Subcutaneous adipose tissue (tissue), 4 donors: Measurements from ENCODE around the gene DIRAS1. TPM values are rescaled to one million over a fixed set of nuclear protein-coding genes. Genes with fewer than 3 reads are reported as not detected.

Source experiments
- CTCF ChIP-seq: fragments of 450-650 bp; IDR thresholded peaks from one replicate; pipeline ENCODE4 v1.5.1; 2016; ENCODE audit warnings: low read depth, mild to moderate bottlenecking, control low read depth, antibody characterized with exemption, moderate library complexity
- total RNA-seq, 4 donors: library from RNA; depleted of rRNA; stranded (reverse); fragments of >200 nt; gene quantifications; one replicate each; pipeline ENCODE4 v1.1.0, GENCODE V29; 2016

DIRAS1 gene
- under 1 TPM in 3 of 4 donors, not detected in 1; 0.16 to 0.85 (median 0.44) TPM for total RNA-seq

DNA sequence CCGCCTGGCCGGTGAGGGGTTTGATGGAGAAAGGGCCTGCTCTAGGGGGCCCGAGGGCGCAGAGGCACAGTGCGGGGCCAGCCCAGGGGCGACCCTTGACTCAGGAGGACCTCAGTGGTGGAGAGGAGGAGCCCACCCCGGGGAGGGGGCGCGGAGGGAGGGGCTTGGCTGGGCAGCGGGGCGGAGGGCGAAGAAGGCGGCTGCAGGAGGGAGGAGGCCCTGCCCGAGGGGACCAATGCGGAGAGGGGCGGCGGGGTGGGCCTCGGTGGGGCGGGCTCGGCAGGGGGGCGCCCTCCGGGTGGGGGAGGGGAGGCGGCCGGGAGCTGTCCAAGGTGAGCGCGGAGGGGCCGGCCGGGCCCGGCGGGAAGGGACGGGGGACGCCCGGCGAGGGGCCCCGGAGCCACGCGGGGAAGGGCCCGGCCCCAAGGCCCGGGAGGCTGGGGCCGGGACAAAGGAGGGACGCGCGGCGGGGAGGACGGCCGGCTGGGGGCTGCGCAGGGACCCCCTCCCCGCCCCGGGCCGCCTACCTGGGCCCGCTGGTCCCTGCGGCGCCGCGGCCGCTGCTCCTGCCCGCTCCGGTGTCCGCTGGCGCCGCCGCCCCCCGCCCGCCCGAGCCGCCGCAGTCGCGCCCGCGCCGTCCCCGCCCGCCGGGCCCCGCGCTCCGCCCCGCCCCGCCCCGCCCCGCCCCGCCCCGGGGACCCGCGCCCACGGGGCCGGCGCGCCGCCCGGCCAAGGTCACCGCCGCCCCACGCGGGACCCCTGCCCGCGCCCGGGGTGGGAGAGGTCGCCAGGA, at the start of gene DIRAS1:
TSS of gene DIRAS1 (minus strand) at position 596 of the 793 bp plus-strand sequence. CDS start 3,566 bp downstream, outside the sequence.
- TF ChIP-seq CTCF: no peak

DNA sequence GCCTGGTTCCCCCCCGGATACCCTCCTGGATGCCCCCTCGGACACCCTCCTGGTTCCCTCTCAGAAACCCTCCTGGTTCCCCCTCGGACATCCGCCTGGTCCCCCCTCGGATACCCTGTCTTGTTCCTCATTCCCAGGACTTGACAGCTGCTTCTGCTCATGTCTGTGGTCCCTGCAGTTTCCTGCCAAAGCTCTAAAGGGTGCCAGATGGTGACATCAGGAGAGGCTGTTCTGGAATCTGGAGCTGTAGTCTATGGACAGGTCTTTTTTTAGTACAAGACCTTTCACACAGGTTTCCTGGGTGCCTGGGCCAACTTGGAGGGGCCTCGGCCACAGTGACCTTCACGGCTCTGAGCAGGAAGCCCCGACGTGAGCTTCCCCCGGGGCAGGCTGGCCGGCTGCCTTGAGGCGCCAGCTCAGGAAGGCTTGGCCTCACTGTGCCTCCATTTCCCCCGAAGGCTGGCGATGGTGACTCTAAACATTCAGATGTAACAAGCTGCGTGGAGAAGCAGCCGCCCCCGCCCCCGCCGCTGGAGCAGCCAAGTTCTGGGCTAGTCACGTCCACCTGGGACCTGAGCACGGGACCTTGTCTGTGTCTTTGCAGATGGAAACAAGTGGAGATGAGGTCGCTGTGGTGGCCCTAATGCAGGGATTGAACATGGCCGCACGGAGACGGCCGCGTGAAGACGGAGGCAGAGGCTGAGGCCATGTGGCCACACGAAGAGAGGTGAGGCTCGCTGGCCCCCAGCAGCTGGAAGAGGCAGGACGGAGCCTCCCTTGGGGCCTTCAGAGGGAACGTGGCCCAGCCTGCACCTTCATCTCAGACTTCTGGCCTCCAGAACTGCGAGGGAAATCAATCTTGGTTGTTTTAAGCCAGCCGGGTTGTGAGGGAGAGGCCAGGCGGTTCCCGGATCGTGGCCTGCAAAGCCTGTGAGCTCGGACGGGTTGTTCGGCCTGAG, 49.2 kb upstream of the DIRAS1 start:
- TF ChIP-seq CTCF: no peak

DNA sequence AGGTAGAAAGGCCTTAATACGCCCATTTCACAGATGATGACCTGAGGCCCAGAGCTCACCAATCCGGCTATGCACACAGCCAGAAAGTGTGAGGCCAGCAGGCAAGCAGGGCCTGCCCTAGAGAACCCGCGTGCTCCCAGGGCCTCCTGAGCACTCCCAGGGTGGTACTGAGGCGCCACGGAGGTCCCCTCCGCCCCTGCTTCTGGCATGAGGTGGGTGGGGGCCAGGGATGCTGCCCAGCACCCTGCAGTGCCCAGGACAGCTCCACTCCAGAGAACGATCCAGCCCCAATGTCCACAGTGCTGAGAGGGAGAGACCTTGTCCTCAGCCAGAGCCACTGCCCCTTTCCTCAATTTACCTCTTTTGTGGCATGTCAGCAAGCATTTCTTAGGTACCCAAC, 48.0 kb upstream of the DIRAS1 start:
- no peak for TF ChIP-seq CTCF

DNA sequence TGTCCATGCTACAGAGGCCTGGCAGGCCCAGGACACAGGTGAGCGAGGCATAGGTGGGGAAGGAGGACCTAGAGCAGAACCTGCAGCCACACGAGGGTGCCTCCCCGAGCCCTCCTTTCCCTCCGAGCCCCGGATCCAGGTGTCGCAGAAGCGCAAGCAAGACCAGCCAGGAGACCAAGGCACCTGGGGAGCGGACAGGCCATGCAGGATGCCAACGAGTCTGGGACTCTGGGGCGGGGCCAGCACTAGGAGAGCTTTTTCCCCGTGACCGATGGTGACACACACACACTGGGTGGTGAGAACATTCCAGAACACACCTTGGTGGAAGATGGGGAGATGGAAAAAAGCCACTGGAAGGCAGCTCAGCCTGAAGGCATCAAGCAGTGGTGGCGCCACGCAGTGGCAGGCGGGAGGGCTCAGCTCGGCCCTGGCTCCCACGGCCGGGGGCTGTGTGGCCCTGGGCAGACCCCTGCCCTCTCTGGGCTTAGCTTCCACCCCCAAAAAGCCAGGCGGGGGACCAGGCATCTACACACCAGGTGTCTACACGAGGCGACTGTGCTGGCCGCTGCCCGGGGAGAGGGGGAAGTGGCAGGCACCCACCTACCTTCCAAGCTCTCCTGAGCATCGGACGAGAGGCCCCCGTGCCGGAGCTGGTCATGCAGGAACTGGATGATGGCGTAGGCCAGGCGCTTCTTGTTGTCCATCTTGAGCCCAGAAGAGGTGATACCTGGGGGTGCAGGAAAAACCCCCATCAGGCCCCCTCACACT, 47.4 kb upstream of the DIRAS1 start:
- no peak for TF ChIP-seq CTCF

DNA sequence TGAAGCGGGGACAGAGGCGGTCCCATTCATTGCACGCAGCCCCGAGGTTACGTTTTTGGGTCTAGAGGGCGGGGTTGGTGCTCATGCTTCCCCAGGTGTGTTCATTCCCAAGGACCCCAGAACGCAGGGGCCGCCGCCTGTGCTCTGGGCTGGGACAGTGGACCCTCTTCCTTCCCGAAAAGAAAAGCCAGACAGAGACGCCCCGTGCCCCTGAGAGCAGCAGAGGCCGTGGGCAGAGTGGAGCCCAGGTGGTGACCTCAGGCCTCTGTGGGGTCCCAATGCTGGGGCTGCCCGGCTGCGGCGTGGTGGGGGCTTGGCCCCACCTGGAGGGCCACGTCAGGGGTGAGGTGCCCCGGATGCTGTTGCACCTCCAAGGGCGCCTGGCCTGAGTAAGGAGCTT, 46.5 kb upstream of the DIRAS1 start:
- no peak for TF ChIP-seq CTCF

DNA sequence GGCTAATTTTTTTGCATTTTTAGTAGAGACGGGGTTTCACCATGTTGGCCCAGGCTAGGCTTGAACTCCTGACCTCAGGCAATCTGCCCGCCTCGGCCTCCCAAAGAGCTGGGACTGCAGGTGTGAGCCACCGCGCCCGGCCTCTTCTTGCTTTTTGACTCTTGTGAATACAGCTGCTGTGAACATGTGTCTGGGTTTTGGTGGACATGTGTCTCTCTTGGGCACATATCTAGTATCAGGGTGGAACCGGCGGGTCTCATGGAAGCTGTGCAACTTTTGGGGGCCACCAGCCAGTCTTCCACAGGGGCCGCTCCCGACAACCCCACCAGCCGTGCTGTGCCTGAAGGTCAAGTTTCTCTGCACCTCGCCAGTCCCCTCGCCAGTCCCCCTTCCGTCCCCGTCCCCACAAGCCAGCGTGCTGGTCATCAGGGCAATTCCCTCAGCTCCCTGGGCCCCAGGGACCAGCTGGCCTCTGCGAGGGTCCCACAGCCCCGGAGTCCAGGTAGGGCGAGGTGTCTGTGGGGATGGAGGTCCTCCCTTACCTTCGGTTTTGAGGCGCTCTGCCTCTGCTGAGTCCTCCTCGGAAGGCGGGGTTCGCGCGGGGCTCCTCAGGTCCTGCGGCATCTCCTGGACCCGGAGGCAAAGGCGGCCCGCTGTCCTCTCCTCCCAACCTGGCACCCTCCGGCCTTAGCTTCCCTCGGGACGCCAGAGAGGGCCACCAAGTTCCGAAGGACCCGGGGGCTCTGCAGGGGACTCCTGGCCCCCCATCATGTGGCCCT, 45.6 kb upstream of the DIRAS1 start:
- TF ChIP-seq CTCF: no peak
